Suprapubic skin (tissue), 2 donors: ENCODE results near the gene NMRAL1.

ENCODE experiments used
- EP300 ChIP-seq: sonication (generic); formaldehyde crosslinking; IDR thresholded peaks from one replicate; pipeline ENCODE4 v1.6.1; 2017; ENCODE audit warnings: antibody characterized with exemption
- POLR2A ChIP-seq, 2 donors: fragments of 450-650 bp; IDR thresholded peaks; one replicate each; pipeline ENCODE4 v1.6.1; 2017; ENCODE audit warnings: antibody characterized with exemption in 2 of 2, mild to moderate bottlenecking in 2 of 2, moderate library complexity in 2 of 2

DNA sequence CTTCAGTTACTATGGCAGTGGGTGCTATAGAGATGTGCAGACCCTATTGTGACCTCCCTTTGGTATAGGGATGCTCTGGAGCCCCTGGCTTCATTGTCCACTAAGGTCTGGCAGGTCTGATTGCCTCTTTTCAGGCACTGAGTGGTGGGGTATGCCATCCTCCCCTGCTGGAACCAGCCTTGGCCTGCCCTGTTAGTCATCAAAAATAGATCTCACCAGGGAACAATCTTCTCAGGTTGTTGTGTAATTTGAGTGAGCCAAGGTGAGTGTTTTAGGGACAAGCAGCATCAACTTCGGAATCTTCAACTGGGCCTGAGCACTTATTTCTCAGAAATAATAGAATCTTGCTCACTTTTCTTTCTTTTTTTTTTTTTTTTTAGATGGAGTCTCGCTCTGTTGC is 21.3 kb upstream of the NMRAL1 start:
- TF ChIP-seq EP300: no peak
- no peak for TF ChIP-seq POLR2A (IDR thresholded peaks at IDR 0.05)
